NT2/D1 (cell line): ENCODE measurements around the gene SIRPG.
"Not testable (repeated sequence)": the region's sequence is repeated elsewhere in the genome, so short reads cannot be mapped to it uniquely, and the experiment has no call there.

Experiments
- DNase-seq: peaks from one replicate; pipeline ENCODE4 v3.0.0-alpha.2; 2011; ENCODE audit warnings: low read depth, low spot score
- H3K27me3 ChIP-seq: 2 replicates; pipeline ENCODE4 v1.6.0; 2011; ENCODE audit warnings: mild to moderate bottlenecking; ENCODE audit not compliant: insufficient read length, insufficient read depth
- H3K36me3 ChIP-seq: 2 replicates; pipeline ENCODE4 v1.6.1; 2011; ENCODE audit warnings: mild to moderate bottlenecking, low read length, mixed read lengths; ENCODE audit not compliant: insufficient read depth, insufficient read length
- H3K4me1 ChIP-seq: 2 replicates; pipeline ENCODE4 v1.5.1; 2011; ENCODE audit not compliant: insufficient read depth, insufficient read length
- H3K4me3 ChIP-seq: 2 replicates; pipeline ENCODE4 v1.5.1; 2011; ENCODE audit warnings: low read depth; ENCODE audit not compliant: insufficient read length
- H3K9ac ChIP-seq: 2 replicates; pipeline ENCODE4 v1.6.0; 2011; ENCODE audit warnings: low read depth; ENCODE audit not compliant: insufficient read length
- H3K9me3 ChIP-seq: 2 replicates; pipeline ENCODE4 v1.5.1; 2011; ENCODE audit warnings: mild to moderate bottlenecking, low read length; ENCODE audit not compliant: insufficient read depth
- SUZ12 ChIP-seq: IDR thresholded peaks from 2 replicates; pipeline ENCODE4 v1.6.1; 2011; ENCODE audit not compliant: insufficient read length, insufficient read depth; ENCODE audit errors: extremely low read depth
- YY1 ChIP-seq: IDR thresholded peaks from 2 replicates; pipeline ENCODE4 v1.6.1; 2011; ENCODE audit not compliant: insufficient read length, insufficient read depth
- ZNF274 ChIP-seq: IDR thresholded peaks from 2 replicates; pipeline ENCODE4 v1.6.1; 2011; ENCODE audit warnings: mild to moderate bottlenecking, low read depth, low read length

Gene SIRPG

DNA sequence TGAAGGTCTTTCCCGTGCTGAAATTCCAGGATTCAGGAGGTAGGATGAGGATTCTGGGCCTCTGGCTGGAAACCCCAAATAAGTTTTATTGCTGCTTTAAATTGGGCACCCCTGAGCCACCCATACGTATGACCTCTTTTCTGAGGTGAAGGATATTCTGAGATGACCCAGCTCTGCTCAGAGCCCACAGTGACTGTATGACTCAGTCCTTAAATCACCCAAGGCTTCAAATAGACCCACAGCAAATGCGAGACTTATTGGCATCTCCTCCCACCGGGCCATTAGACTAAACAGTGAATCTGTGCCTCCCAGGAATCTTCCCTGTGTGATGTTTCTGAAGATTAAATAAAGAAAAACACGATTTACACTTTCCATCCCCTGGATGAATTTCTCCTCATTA is 9.5 kb downstream of the SIRPG start:
- Histone ChIP-seq H3K9me3 (no peaks in the 10 kb centered on the region), H3K9ac (no peak overlapping the region), H3K27me3 (no peaks in the 10 kb centered on the region), H3K4me1 (peaks cover 3% of the 10 kb centered on the region), H3K36me3 (no peaks in the 10 kb centered on the region), H3K4me3 (no peak overlapping the region)
- no peak for DNase-seq
- TF ChIP-seq YY1 (no peak), SUZ12 (no peak), ZNF274 (no peak)

DNA sequence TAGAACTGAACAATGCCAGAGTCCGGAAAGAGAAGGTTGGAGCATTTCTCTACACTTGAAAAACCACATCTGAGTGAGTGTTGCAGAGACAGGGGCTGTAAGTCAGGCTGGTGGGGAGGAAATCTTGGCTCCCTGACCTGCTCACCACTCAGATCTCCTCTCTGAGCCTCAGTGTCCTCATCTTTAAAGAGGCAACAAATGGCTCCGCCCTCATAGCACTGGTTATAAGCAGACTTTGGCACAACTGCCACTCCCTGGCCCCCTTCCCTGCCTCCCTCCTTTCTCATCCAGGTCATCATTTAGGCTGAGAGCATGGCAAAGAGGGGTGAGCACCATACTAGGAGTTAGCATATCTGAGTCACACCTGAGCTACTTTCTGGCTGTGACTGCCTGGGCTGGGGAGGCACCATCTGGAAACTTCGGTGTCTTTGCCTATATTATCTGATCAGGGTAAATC is 10.6 kb downstream of the SIRPG start:
- H3K4me1 ChIP-seq = peaks cover 3% of the 10 kb centered on the region
- no peak overlapping the region for H3K9ac ChIP-seq
- H3K4me3 ChIP-seq = no peak overlapping the region
- no peaks in the 10 kb centered on the region for H3K27me3 ChIP-seq
- H3K36me3 ChIP-seq = no peaks in the 10 kb centered on the region
- TF ChIP-seq ZNF274 (no peak), YY1 (no peak), SUZ12 (no peak)
- no peak for DNase-seq
- no peaks in the 10 kb centered on the region for H3K9me3 ChIP-seq

DNA sequence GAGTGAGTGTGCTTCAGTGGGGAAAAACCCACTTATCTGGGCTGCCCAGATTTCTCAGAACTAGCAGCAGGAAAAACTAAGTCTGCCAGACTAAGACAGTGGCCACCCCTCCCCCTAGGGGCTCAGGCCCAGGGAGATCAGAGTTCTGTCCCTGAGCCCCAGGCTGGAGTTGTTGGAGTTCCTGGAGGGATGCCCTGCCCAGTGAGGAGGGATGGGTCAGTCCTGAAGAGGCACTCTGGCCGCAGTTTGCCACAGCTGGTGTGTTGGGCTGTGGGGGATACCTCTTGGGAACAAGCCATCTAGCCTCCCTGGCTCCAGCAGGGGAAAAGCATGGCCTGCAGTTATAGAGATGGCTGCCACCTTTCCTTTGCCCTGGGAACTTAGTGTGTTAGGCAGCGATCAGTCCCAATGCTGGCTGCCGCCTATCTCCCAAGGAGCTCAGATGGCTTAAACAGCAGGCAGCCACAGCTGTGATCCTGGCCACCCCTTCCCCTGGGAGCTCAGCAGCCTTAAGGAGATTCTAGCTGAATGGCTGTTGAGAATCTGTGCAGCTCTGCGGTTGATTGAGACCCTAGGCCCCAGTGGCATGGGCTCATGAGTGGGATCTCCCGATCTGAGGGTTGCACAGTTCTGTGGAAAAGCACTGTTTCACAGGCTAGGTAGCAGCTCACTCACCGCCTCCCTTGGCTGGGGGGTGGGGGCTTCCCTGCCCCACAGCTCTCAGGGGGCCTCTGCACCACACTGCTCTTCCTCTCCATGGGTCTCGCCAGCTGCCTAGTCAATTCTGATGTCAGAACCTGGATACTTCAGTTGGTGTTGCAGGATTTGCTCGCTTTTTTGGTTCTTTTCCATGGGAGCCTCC is 13.2 kb downstream of the SIRPG start:
- DNase-seq = no peak
- no peaks in the 10 kb centered on the region for H3K9me3 ChIP-seq
- H3K4me3 ChIP-seq = no peak overlapping the region
- peaks cover 3% of the 10 kb centered on the region for H3K4me1 ChIP-seq
- H3K9ac ChIP-seq = no peak overlapping the region
- no peaks in the 10 kb centered on the region for H3K27me3 ChIP-seq
- no peaks in the 10 kb centered on the region for H3K36me3 ChIP-seq
- TF ChIP-seq ZNF274 = no peak
- no peak for TF ChIP-seq YY1
- no peak for TF ChIP-seq SUZ12

DNA sequence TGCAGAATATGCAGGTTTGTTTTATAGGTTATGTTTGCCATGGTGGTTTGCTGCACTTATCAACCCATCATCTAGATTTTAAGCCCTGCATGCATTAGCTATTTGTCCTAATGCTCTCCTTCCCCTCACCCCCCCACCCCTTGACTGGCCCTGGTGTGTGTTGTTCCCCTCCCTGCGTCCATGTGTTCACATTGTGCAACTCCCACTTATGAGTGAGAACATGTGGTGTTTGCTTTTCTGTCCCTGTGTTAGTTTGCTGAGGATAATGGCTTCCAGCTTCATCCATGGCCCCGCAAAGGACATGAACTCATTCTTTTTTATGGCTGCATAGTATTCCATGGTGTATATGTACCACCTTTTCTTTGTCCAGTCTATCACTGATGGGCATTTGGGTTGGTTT is 18.9 kb downstream of the SIRPG start:
- H3K36me3 ChIP-seq, H3K4me3 ChIP-seq, H3K9ac ChIP-seq, H3K27me3 ChIP-seq, H3K9me3 ChIP-seq, DNase-seq, H3K4me1 ChIP-seq: not testable (repeated sequence)

DNA sequence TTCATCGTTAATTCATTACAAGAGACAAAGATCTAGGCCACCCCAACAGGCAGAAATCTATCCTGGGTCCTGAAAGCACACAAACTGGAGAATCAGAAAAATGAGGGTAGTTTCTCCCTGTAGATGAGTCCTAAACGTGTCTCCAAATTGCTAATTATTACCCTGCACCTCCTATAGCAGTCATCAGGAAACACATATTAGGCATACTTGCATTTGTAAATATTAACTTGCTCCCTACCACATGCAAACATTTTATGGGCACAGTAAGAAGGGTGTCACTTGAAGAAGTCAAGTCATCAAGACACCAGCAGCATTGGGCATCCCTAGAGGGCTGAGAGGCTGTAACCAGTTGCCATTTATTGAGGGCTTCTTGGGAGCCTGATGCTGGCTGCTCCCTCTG is 19.8 kb downstream of the SIRPG start:
- TF ChIP-seq ZNF274 (no peak), YY1 (no peak), SUZ12 (no peak)
- DNase-seq = no peak
- peaks cover 4% of the 10 kb centered on the region for H3K4me1 ChIP-seq
- no peak overlapping the region for H3K4me3 ChIP-seq
- no peaks in the 10 kb centered on the region for H3K9me3 ChIP-seq
- no peaks in the 10 kb centered on the region for H3K27me3 ChIP-seq
- no peaks in the 10 kb centered on the region for H3K36me3 ChIP-seq
- no peak overlapping the region for H3K9ac ChIP-seq

DNA sequence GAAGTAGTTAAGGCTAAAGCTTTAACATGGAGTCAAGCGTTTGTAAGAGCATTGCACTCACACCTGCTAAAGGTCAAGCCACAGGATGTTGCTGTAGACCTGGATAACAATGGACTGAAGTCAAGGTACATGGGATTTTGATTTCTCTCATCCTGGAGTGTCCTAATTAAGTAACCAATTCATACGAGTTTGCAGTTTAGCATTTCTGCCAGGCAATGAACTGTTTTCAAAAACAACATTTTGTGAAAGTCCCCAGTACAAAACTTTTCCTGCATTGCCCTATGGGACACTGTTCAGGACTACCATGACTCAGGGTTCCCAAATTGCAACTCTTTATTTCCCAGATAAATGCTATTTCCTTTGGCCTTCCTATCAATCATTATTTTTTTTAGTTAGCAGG is 20.4 kb downstream of the SIRPG start:
- no peak for TF ChIP-seq SUZ12
- TF ChIP-seq YY1 = no peak
- TF ChIP-seq ZNF274 = no peak

DNA sequence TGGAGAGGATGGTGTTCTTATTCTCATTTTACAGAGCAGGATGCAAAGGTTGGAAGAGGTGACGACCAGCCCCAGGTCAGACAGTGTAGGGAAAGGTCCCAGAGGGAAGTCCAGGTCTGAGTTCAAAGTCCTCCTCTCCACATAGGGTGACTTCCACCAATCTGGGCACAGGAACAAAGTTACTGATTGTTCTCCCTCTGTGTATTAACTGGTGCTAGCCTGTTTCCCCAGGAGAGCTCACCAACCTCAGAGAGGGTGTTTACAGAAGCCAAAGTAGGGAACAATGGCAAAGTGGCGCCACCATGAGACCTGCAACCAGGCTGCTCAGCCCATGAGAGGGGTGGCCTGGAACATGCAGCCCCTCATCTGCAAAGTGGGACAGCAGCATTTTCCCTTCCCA is 21.0 kb downstream of the SIRPG start:
- TF ChIP-seq ZNF274 (no peak), SUZ12 (no peak), YY1 (no peak)

More for the DNA sequence above, 20.4 kb downstream of the SIRPG start:
- Histone ChIP-seq H3K4me3 (no peak overlapping the region), H3K9ac (no peak overlapping the region), H3K27me3 (no peaks in the 10 kb centered on the region), H3K4me1 (peaks cover 4% of the 10 kb centered on the region), H3K36me3 (no peaks in the 10 kb centered on the region), H3K9me3 (no peaks in the 10 kb centered on the region)
- no peak for DNase-seq

More for the DNA sequence above, 21.0 kb downstream of the SIRPG start:
- H3K9me3 ChIP-seq = no peaks in the 10 kb centered on the region
- peaks cover 4% of the 10 kb centered on the region for H3K4me1 ChIP-seq
- no peak overlapping the region for H3K9ac ChIP-seq
- no peak overlapping the region for H3K4me3 ChIP-seq
- no peaks in the 10 kb centered on the region for H3K27me3 ChIP-seq
- H3K36me3 ChIP-seq = no peaks in the 10 kb centered on the region
- no peak for DNase-seq
